ENCODE measurements around the gene CDH7.

Gene CDH7

GRCh38 chr18:65922103-65922502, 171.3 kb downstream of the CDH7 start:
- no peak overlapping the region for H3K27ac ChIP-seq (ENCODE audit: low read length)
- H3K9me3 ChIP-seq (ENCODE audit: control insufficient read depth in 1 of 2, low read length in 2 of 2), result no peaks in the 10 kb centered on the region
- no peak overlapping the region for H3K4me3 ChIP-seq (ENCODE audit: low read depth in 1 of 2, low read length in 2 of 2)
- no peaks in the 10 kb centered on the region for H3K4me1 ChIP-seq (ENCODE audit: control insufficient read depth in 1 of 2, insufficient read depth in 2 of 2, low read length in 2 of 2)
- H3K27me3 ChIP-seq (ENCODE audit: low read depth, low read length), result no peaks in the 10 kb centered on the region
- no peaks in the 10 kb centered on the region for H3K36me3 ChIP-seq (ENCODE audit: control insufficient read depth in 1 of 2, insufficient read depth in 2 of 2, low read length in 2 of 2)

GRCh38 chr18:65924904-65925303, 174.1 kb downstream of the CDH7 start:
- no peaks in the 10 kb centered on the region for H3K4me1 ChIP-seq (ENCODE audit: control insufficient read depth in 1 of 2, insufficient read depth in 2 of 2, low read length in 2 of 2)
- no peaks in the 10 kb centered on the region for H3K27me3 ChIP-seq (ENCODE audit: low read depth, low read length)
- H3K9me3 ChIP-seq (ENCODE audit: control insufficient read depth in 1 of 2, low read length in 2 of 2), result no peaks in the 10 kb centered on the region
- H3K4me3 ChIP-seq (ENCODE audit: low read depth in 1 of 2, low read length in 2 of 2), result no peak overlapping the region
- H3K27ac ChIP-seq (ENCODE audit: low read length), result no peak overlapping the region
- H3K36me3 ChIP-seq (ENCODE audit: control insufficient read depth in 1 of 2, insufficient read depth in 2 of 2, low read length in 2 of 2), result no peaks in the 10 kb centered on the region

- Histone ChIP-seq H3K4me1 (ENCODE audit: control insufficient read depth in 1 of 2, insufficient read depth in 2 of 2, low read length in 2 of 2) (no peaks in the 10 kb centered on the region), H3K36me3 (ENCODE audit: control insufficient read depth in 1 of 2, insufficient read depth in 2 of 2, low read length in 2 of 2) (no peaks in the 10 kb centered on the region), H3K27me3 (ENCODE audit: low read depth, low read length) (no peaks in the 10 kb centered on the region), H3K4me3 (ENCODE audit: low read depth in 1 of 2, low read length in 2 of 2) (no peak overlapping the region), H3K9me3 (ENCODE audit: control insufficient read depth in 1 of 2, low read length in 2 of 2) (peaks cover 0 to 2% of the 10 kb centered on the region in 2 donors), H3K27ac (ENCODE audit: low read length) (no peak overlapping the region)
Measured at GRCh38 chr18:65934874-65935273, 184.1 kb downstream of the CDH7 start.

- H3K27ac ChIP-seq (ENCODE audit: low read length), result no peak overlapping the region
- H3K4me3 ChIP-seq (ENCODE audit: low read depth in 1 of 2, low read length in 2 of 2), result no peak overlapping the region
- H3K27me3 ChIP-seq (ENCODE audit: low read depth, low read length), result no peaks in the 10 kb centered on the region
- no peaks in the 10 kb centered on the region for H3K4me1 ChIP-seq (ENCODE audit: control insufficient read depth in 1 of 2, insufficient read depth in 2 of 2, low read length in 2 of 2)
- H3K9me3 ChIP-seq (ENCODE audit: control insufficient read depth in 1 of 2, low read length in 2 of 2), result no peaks in the 10 kb centered on the region
- no peaks in the 10 kb centered on the region for H3K36me3 ChIP-seq (ENCODE audit: control insufficient read depth in 1 of 2, insufficient read depth in 2 of 2, low read length in 2 of 2)
Measured at GRCh38 chr18:65936678-65937077, 185.9 kb downstream of the CDH7 start.

GRCh38 chr18:65937180-65937579, 186.4 kb downstream of the CDH7 start:
- no peaks in the 10 kb centered on the region for H3K4me1 ChIP-seq (ENCODE audit: control insufficient read depth in 1 of 2, insufficient read depth in 2 of 2, low read length in 2 of 2)
- no peaks in the 10 kb centered on the region for H3K27me3 ChIP-seq (ENCODE audit: low read depth, low read length)
- no peak overlapping the region for H3K4me3 ChIP-seq (ENCODE audit: low read depth in 1 of 2, low read length in 2 of 2)
- no peaks in the 10 kb centered on the region for H3K9me3 ChIP-seq (ENCODE audit: control insufficient read depth in 1 of 2, low read length in 2 of 2)
- H3K36me3 ChIP-seq (ENCODE audit: control insufficient read depth in 1 of 2, insufficient read depth in 2 of 2, low read length in 2 of 2), result no peaks in the 10 kb centered on the region
- H3K27ac ChIP-seq (ENCODE audit: low read length), result no peak overlapping the region

GRCh38 chr18:65938592-65939372, 188.0 kb downstream of the CDH7 start:
- no peaks in the 10 kb centered on the region for H3K4me1 ChIP-seq (ENCODE audit: control insufficient read depth in 1 of 2, insufficient read depth in 2 of 2, low read length in 2 of 2)
- H3K27ac ChIP-seq (ENCODE audit: low read length), result no peak overlapping the region
- no peaks in the 10 kb centered on the region for H3K9me3 ChIP-seq (ENCODE audit: control insufficient read depth in 1 of 2, low read length in 2 of 2)
- no peaks in the 10 kb centered on the region for H3K36me3 ChIP-seq (ENCODE audit: control insufficient read depth in 1 of 2, insufficient read depth in 2 of 2, low read length in 2 of 2)
- no peak overlapping the region for H3K4me3 ChIP-seq (ENCODE audit: low read depth in 1 of 2, low read length in 2 of 2)
- no peaks in the 10 kb centered on the region for H3K27me3 ChIP-seq (ENCODE audit: low read depth, low read length)

Data from muscle layer of duodenum (tissue), 2 donors.